Activated CD4-positive, alpha-beta T cell treated with anti-CD3 and anti-CD28 coated beads for 1 hour (primary cell): Measurements from ENCODE around the gene STRA6.

Experiments used
- DNase-seq: peaks from one replicate; pipeline ENCODE4 v3.0.0-alpha.2; 2020

Gene STRA6

DNA sequence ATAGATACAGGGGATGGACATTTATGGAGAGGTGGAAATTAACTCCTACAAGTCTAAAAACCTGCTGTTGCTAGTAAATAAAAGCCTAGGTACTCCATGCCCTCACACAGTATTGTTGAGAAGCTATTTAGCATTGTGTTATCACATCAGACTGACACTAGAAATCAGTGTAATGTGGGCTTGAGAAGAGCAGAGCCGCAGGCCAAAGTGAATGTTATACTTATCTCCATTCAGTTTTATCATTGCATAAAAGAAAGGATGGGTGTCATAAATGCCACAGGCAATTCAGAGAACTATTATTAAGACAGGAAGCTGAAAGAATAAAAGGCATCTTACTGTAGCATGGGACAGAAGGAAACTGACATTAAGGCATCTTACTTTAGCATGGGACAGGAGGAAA lies 42.8 kb downstream of the STRA6 start:
- DNase-seq: no peak

DNA sequence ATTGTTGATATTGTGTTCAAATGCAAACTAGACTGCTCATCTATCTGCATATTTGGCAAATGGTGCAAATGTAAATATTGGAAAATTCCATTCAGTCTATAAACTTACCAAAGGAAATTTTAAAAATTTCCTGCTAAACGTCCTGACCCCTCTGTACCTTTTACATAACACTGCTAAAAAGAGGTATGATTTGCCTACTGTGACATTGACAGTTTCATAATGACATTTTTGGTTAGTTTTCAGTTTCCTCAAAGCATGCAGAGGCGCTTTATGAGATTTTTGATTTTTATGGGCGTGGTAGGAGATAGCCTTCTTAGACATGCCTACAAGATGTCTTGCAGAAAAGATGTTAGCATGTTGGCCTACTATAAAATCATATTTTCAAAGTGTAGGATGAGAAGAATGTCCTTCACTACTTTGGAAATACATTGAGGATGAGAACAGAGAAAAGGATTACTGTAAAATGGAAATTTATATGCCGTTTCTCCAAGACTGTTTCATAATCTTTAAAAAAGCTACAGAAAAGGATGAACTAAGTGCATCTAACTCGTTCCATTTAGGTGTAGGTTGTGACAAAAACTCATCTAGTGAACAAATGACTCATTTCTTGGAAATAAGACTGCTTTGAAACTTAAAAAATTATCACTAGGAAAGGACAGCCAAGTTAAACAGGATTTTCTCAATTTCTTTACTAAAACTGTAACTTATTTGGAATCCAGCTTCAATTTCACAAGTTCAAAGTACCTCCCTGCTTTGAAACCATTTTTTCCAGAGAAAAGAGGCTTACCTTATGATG lies 43.5 kb downstream of the STRA6 start:
- DNase-seq: no peak

DNA sequence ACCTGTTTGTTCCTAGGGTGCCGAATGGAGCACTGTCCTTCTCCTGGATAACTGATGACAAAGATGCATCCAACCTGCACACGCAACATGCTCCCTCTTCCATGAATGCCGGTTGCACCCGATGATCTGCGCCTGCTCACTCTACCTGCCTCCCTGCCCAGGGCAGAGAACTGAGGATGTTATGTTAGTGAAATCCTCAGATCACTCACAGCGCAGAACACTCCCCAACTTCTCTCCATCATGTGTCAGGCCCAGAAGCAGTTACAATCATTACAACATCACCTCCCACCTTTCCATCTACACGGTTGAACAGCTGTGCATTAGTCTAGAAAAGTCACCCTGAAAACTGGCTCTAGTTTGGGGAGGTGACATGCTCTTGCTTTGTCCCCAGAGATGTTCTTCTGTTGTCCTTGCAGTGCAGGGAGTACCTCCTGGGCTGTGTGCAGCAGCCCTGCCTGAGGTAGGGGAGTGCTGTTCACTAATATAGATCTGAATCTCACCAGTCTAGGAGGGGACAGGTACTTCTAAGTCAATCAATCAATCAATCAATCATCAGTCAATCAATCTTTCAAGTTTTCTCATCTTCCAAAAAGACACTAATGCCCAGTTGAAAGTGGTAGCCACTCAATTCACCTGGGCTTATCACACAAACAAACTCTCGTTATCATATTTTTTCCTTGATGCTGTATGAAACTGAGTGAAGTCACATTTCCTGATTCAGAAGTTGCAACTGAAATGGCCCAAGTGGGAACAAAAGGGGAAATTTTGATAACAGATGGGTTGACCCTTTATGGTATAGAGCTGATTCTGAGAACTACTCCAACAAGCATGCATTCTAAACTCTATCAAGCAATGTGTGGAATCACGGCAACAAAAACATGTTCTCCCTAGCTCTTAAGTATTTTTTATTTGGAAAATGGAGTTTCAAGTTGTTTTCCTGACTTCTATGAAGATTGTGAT lies 44.4 kb downstream of the STRA6 start:
- DNase-seq: no peak

- no peak for DNase-seq
Observed at GRCh38 chr15:74156678-74157411, 45.7 kb downstream of the STRA6 start.

DNA sequence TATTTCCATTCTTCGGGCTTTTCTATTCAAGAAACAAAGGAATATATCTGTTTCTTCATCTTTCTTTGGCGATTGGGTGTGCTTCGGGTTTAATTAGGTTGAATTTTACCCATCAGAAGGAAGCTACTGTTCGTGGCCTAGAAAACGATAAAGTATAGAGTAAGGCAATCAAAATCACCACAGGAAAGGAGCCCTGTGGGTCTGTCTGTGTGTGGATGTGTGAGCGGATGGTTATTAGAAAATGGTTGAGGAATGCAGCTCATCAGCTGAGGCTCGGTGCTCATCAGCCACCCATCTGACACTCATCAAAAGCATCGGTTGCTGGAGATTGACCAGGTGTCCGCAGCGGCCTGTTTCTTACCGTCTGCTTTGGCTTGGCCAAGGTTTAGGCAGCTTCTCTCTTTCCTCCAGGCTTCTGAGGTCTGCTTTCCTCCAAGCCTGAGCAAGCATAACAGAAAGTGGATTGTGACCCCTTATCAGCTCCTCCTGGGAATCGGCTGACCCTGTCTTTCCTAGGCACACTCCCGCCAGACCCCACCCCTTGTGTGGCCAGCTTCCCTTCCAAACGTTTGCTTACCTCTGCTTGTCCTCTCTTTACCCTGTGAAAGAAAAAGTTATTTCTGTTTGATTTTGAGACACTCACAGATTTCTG lies 46.7 kb downstream of the STRA6 start:
- no peak for DNase-seq

- no peak for DNase-seq
Observed at GRCh38 chr15:74147051-74147450, 55.5 kb downstream of the STRA6 start.

- DNase-seq: no peak
Observed at GRCh38 chr15:74146277-74146800, 56.2 kb downstream of the STRA6 start.

GRCh38 chr15:74144153-74144775 lies 58.3 kb downstream of the STRA6 start:
- no peak for DNase-seq

- no peak for DNase-seq
Observed at GRCh38 chr15:74141591-74141990, 61.0 kb downstream of the STRA6 start.

DNA sequence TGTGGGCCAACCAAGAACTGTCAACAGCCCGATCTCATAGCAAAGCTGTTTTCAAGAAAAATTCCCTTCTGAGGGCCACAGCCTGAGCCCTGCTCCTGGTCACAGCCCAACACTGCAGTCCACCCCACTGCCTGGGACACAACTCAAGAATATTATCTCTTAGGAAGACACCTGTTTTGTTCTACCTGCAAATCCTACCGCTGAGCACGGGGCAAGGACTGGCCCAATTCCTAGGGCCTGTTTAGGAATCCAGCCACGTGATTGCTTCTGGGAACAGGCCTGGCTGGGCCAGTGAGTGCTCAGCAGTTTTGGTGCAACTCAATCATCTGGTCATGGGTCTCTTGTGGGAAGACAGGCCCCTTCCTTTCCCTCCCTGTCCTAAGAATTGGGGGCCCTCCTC lies 63.9 kb downstream of the STRA6 start:
- no peak for DNase-seq

- no peak for DNase-seq
Observed at GRCh38 chr15:74137537-74137894, 65.1 kb downstream of the STRA6 start.

DNA sequence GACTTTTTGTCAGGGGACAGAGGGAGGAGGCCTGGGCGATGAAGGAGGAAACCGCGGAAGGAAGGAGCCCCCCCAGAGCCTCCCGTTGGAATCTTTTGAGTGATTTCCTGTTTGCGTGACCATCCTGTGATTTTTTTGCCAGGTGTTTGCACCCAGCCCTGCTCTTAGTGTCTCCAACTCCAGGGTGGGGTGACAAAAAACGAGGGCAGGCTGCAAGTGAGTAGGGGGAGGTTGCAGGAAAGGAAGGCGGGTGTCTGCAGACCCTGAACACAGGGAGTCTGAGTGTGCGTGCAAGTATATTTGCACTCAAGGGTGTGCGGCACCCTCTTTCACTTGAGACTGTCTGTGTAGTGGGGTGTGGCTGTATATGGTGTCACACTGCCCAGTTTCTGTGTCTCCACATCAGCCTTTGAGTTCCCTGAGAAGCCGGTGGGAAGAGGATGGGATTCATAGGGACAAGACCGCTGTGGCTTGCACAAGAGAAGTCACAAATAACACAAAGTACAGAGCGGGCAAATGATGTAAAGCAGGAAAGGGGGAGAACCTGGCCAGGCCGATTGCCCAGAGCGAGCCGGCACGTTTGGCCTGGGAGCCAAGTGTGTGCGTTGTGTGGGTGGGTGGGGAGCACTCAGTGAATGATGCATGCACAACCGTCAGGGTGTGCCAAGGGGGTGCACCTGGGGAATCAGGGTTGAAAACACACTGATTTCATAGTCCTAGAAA lies 65.6 kb downstream of the STRA6 start:
- no peak for DNase-seq

GRCh38 chr15:74136540-74136813 lies 66.1 kb downstream of the STRA6 start:
- no peak for DNase-seq

DNA sequence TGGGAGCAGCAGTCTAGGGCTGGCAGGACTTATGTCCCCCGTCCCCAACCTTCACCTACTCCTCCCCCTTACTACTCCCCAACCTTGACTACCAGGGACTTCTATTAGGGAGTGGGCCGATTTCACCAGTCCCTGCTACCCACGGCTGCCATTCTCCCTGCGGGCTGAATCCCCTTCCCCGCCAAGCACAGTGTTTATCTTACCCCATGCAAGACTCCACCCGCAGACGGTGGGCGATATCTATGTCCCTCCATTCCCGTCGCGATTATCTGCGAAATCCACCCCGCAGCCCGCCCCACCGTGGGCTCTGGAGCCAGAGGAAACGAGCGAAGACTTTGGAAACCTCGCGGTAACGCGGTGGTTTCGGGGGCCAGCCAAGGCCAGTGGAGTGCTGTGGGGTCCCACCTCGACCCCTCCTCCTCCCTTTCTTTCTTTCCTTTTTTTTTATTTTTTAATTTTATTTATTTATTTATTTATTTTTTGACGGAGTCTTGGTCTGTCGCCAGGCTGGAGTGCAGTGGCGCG lies 67.5 kb downstream of the STRA6 start:
- DNase-seq: no peak

DNA sequence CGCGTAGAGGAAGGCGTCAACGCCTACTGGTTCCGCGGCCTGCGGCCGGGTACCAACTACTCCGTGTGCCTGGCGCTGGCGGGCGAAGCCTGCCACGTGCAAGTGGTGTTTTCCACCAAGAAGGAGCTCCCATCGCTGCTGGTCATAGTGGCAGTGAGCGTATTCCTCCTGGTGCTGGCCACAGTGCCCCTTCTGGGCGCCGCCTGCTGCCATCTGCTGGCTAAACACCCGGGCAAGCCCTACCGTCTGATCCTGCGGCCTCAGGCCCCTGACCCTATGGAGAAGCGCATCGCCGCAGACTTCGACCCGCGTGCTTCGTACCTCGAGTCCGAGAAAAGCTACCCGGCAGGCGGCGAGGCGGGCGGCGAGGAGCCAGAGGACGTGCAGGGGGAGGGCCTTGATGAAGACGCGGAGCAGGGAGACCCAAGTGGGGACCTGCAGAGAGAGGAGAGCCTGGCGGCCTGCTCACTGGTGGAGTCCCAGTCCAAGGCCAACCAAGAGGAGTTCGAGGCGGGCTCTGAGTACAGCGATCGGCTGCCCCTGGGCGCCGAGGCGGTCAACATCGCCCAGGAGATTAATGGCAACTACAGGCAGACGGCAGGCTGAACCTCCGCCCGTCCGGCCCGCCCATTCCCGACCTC lies 68.1 kb downstream of the STRA6 start:
- no peak for DNase-seq

DNA sequence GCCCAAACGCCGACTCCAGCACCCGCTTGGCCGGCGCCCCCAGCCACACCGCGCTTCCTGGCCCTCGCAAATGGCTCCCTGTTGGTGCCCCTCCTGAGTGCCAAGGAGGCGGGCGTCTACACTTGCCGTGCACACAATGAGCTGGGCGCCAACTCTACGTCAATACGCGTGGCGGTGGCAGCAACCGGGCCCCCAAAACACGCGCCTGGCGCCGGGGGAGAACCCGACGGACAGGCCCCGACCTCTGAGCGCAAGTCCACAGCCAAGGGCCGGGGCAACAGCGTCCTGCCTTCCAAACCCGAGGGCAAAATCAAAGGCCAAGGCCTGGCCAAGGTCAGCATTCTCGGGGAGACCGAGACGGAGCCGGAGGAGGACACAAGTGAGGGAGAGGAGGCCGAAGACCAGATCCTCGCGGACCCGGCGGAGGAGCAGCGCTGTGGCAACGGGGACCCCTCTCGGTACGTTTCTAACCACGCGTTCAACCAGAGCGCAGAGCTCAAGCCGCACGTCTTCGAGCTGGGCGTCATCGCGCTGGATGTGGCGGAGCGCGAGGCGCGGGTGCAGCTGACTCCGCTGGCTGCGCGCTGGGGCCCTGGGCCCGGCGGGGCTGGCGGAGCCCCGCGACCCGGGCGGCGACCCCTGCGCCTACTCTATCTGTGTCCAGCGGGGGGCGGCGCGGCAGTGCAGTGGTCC lies 68.7 kb downstream of the STRA6 start:
- DNase-seq: no peak

GRCh38 chr15:74132681-74133651 lies 69.6 kb downstream of the STRA6 start:
- no peak for DNase-seq

DNA sequence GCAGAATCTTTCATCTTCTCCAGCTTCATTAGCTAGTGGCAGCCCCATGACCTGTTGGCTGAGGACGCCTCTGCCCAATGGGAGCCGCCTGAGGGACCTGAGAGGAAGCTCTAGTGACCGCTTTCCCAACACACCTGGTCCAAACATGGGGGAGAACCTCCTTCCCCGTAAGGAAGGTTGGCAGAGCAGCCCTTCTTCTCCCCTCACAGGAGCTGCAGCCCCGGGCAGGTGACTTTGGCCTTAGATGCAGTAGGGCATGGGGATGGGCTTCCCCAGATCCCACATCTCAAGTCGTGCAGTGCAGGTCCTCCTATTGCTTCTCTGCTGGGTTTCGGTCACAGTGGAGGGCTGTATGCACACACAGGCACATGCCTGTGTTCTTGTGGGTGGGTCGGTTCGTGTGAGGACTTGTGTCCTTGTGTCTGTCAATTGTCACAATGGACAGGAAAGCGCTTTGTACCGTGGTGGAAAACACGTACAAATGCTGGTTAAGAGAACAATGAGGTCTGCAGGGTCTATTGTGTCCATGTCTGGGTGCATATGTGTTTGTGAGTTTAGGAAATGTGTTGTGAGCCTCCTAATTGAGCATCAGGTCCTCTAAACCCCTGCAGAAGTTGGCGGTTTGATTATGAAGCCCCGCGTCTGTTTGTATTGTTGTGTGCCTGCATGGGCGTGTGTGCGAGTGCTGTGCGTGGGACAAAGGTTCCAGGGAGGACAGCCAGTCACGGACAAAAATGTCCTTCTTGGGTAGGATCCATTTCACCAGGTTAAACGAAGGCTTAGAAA lies 70.8 kb downstream of the STRA6 start:
- no peak for DNase-seq
